Activated CD4-positive, alpha-beta T cell treated with anti-CD3 and anti-CD28 coated beads for 36 hours (primary cell): Measurements from ENCODE around the gene CACHD1. TPM values are rescaled to one million over a fixed set of nuclear protein-coding genes. Genes with fewer than 3 reads are reported as not detected.

Experiments
- microRNA-seq: library from miRNA; unstranded; fragments of <30 nt; microRNA quantifications from one replicate; pipeline ENCODE4 v1.2.0, GENCODE V29; 2021; ENCODE audit warnings: borderline replicate concordance
- total RNA-seq, 2 experiments: library from RNA; stranded (reverse); gene quantifications; one replicate each; pipeline ENCODE4 v1.2.3, GENCODE V29; 2021

CACHD1 gene
- total RNA-seq, 2 experiments from 2014 or later = 1.9 to 2.3 TPM

Small RNA genes within 50 kb of the gene (microRNA-seq; reads per million reads assigned to microRNA genes)
- not detected for gene MIR4794
